K562 (cell line): ENCODE results near the gene ODF4. TPM values are rescaled to one million over a fixed set of nuclear protein-coding genes. Genes with fewer than 3 reads are reported as not detected.
A peak's percentile ranks its signal among the peaks of the same experiment; 100 is the strongest.

Experiments
- ATAC-seq: fragments of 200-7000 bp; cut with Tn5 transposase; 3 replicates; pipeline ENCODE4 v1.9.1; 2020; ENCODE audit warnings: moderate library complexity
- BruUV-seq: library from RNA; stranded (reverse); fragments of 400-500 nt; replicated peaks from 2 replicates; lab custom pipeline; 2021; lab: Mats Ljungman, UMichigan
- CTCF ChIA-PET: fragments of 300-600 bp; formaldehyde crosslinking; extraction: SDS; loops from one replicate; lab custom pipeline; 2021; ENCODE audit warnings: low intra/inter-chr PET ratio; lab: Yijun Ruan, JAX
- POLR2A ChIA-PET: fragments of 300-600, 350-650 bp; sonication (Branson Sonifier 250); formaldehyde crosslinking; extraction: SDS; loops from one replicate; lab custom pipeline; 2021; ENCODE audit warnings: antibody characterized with exemption, inconsistent platforms; lab: Yijun Ruan, JAX
- DNase-seq, 4 experiments: peaks; one replicate each; pipeline versions ENCODE4 v3.0.0 to v3.0.0-alpha.2; 2011 to 2018; ENCODE audit warnings: low spot score in 3 of 4, mixed read lengths in 3 of 4; ENCODE audit errors: extremely low read depth in 1 of 4
- FAIRE-seq: peaks from 2 replicates; lab custom pipeline; 2011; peaks lifted over from hg19 to GRCh38; lab: Jason Lieb, UNC
- H2AFZ ChIP-seq: 2 replicates; pipeline ENCODE4 v1.6.0; 2011; ENCODE audit warnings: low read depth, low read length, control low read depth, inconsistent platforms
- H3K27ac ChIP-seq: fragments of 200-600 bp; 3 replicates; pipeline ENCODE4 v1.8.0; 2011; ENCODE audit warnings: low read depth, mild to moderate bottlenecking, control low read depth, inconsistent platforms, low read length, moderate library complexity, mixed read lengths; ENCODE audit errors: extremely low read depth
- H3K27me3 ChIP-seq, 2 experiments: fragments of 300-600 bp in 1 of 2; 2 replicates in 1 of 2; 3 replicates in 1 of 2; pipeline versions ENCODE4 v1.6.0 to v1.8.0; 2011; ENCODE audit warnings: inconsistent platforms in 2 of 2, low read length in 2 of 2, mild to moderate bottlenecking in 1 of 2, mixed read lengths in 1 of 2, moderate library complexity in 1 of 2; ENCODE audit not compliant: control insufficient read depth in 2 of 2, insufficient read depth in 2 of 2
- H3K36me3 ChIP-seq: fragments of 300-600 bp; 3 replicates; pipeline ENCODE4 v1.8.0; 2011; ENCODE audit warnings: mild to moderate bottlenecking, low read length, inconsistent platforms; ENCODE audit not compliant: control insufficient read depth, insufficient read depth
- H3K4me1 ChIP-seq, 2 experiments: fragments of 200-600 bp in 1 of 2; replicated peaks in 1 of 2; 2 replicates in 1 of 2; 3 replicates in 1 of 2; pipeline versions ENCODE4 v1.5.1 to v1.8.0; 2011; ENCODE audit warnings: inconsistent platforms in 2 of 2, low read length in 2 of 2, mild to moderate bottlenecking in 1 of 2, mixed read lengths in 1 of 2, moderate library complexity in 1 of 2; ENCODE audit not compliant: control insufficient read depth in 2 of 2, insufficient read depth in 2 of 2
- H3K4me2 ChIP-seq: 2 replicates; pipeline ENCODE4 v1.6.1; 2011; ENCODE audit warnings: low read length, control low read depth, inconsistent platforms, mixed read lengths; ENCODE audit not compliant: insufficient read depth
- H3K4me3 ChIP-seq: fragments of 200-600 bp; sonication (generic), shearing (Covaris generic); 2 replicates; pipeline ENCODE4 v1.5.1; 2016; ENCODE audit warnings: control low read depth, inconsistent platforms
- H3K79me2 ChIP-seq: fragments of 200-600 bp; 3 replicates; pipeline ENCODE4 v1.8.0; 2011; ENCODE audit warnings: low read length, inconsistent platforms; ENCODE audit not compliant: control insufficient read depth, insufficient read depth
- H3K9ac ChIP-seq, 2 experiments: 2 replicates each; pipeline versions ENCODE4 v1.6.0 to v1.6.1; 2011; ENCODE audit warnings: low read depth in 2 of 2, low read length in 2 of 2, control low read depth in 1 of 2, inconsistent platforms in 1 of 2, mild to moderate bottlenecking in 1 of 2, mixed read lengths in 1 of 2; ENCODE audit not compliant: insufficient read depth in 1 of 2
- H3K9me1 ChIP-seq: one replicate; pipeline ENCODE4 v1.6.0; 2011; ENCODE audit warnings: inconsistent platforms, mild to moderate bottlenecking, low read length, moderate library complexity; ENCODE audit not compliant: control insufficient read depth, insufficient read depth
- H3K9me3 ChIP-seq: replicated peaks from 2 replicates; pipeline ENCODE4 v1.5.1; 2011; ENCODE audit warnings: low read depth, low read length, inconsistent platforms; ENCODE audit not compliant: control insufficient read depth, insufficient read depth
- H4K20me1 ChIP-seq: replicated peaks from 2 replicates; pipeline ENCODE4 v1.6.1; 2011; ENCODE audit warnings: low read length, inconsistent platforms, mixed read lengths; ENCODE audit not compliant: control insufficient read depth, insufficient read depth
- BCOR ChIP-seq: fragments of 450-650 bp; IDR thresholded peaks from 2 replicates; pipeline ENCODE4 v1.6.1; 2016
- BHLHE40 ChIP-seq: IDR thresholded peaks from 2 replicates; pipeline ENCODE4 v1.6.1; 2011; ENCODE audit warnings: low read length, improper control_type of control experiment
- CTCF ChIP-seq, 3 experiments: IDR thresholded peaks in 2 of 3; conservative IDR thresholded peaks in 1 of 3; 2 replicates each; pipeline ENCODE4 v1.5.1; 2011 to 2012; ENCODE audit warnings: low read length in 3 of 3, mild to moderate bottlenecking in 3 of 3, control low read depth in 2 of 3, improper control_type of control experiment in 1 of 3, inconsistent platforms in 1 of 3, low read depth in 1 of 3, mixed read lengths in 1 of 3, moderate library complexity in 1 of 3; ENCODE audit not compliant: insufficient read depth in 2 of 3
- HES1 ChIP-seq: fragments of 450-650 bp; IDR thresholded peaks from 2 replicates; pipeline ENCODE4 v1.6.1; 2016; ENCODE audit warnings: low read depth, mild to moderate bottlenecking, moderate library complexity
- KLF1 ChIP-seq: fragments of 450-650 bp; IDR thresholded peaks from 2 replicates; pipeline ENCODE4 v1.6.1; 2016; ENCODE audit warnings: missing genetic modification characterization, missing compliant biosample characterization
- KLF6 ChIP-seq: fragments of 250-450 bp; sonication (Bioruptor Pico); IDR thresholded peaks from 2 replicates; pipeline ENCODE4 v1.4.0; 2020; ENCODE audit warnings: mild to moderate bottlenecking, moderate library complexity, borderline replicate concordance
- NKRF ChIP-seq: fragments of 450-650 bp; IDR thresholded peaks from 2 replicates; pipeline ENCODE4 v1.6.1; 2016; ENCODE audit warnings: borderline replicate concordance
- ZMIZ1 ChIP-seq, 2 experiments: fragments of 150-350 bp in 1 of 2; IDR thresholded peaks; 2 replicates each; pipeline ENCODE4 v1.6.1; 2012 to 2016; ENCODE audit warnings: low read depth in 2 of 2, low read length in 2 of 2, mild to moderate bottlenecking in 1 of 2, moderate library complexity in 1 of 2
- ZNF592 ChIP-seq: fragments of 450-650 bp; IDR thresholded peaks from 2 replicates; pipeline ENCODE4 v1.6.1; 2017; ENCODE audit warnings: antibody characterized with exemption, mild to moderate bottlenecking
- WGBS: fragments of 100-300 bp; shearing (Covaris generic); methylation state at CpG from one replicate; pipeline ENCODE4 v1.1.6; 2016; ENCODE audit warnings: low coverage, mixed read lengths; ENCODE audit not compliant: insufficient coverage; ENCODE audit errors: missing lambda C conversion rate; 5-methylcytosine and 5-hydroxymethylcytosine counted together
- in situ Hi-C: fragments of 300-500 bp; cut with MboI; formaldehyde crosslinking; loops from 4 replicates; pipeline ENCODE4 v1.15.0; 2018; ENCODE audit warnings: inconsistent platforms, mixed read lengths
- intact Hi-C: fragments of 100-400 bp; cut with micrococcal nuclease; formaldehyde crosslinking; loops from 2 replicates; pipeline ENCODE4 v1.14.2; 2022
- polyA plus RNA-seq, 8 experiments: library from polyadenylated mRNA; depleted of rRNA in 4 of 8; stranded (reverse) in 5 of 8; unstranded in 3 of 8; fragments of >200 nt; fragmentation: Nextera tagmentation in 2 of 8; fragmentation: Illumina TruSeq in 1 of 8; extraction: Ambion mirVana in 2 of 8; extraction: Trizol in 1 of 8; gene quantifications; 2 replicates each; pipeline versions ENCODE4 v1.2.1 to v1.2.3, GENCODE V29; 2011 to 2014; ENCODE audit warnings: inconsistent platforms in 1 of 8, missing spikeins in 1 of 8
- total RNA-seq, 7 experiments: library from RNA; depleted of rRNA in 6 of 7; stranded (reverse); fragments of >200 nt in 6 of 7; fragmentation: Illumina TruSeq in 2 of 7; extraction: Trizol in 2 of 7; gene quantifications; 2 replicates each; pipeline versions ENCODE4 v1.2.1 to v1.2.3, GENCODE V29; 2011 to 2021; ENCODE audit warnings: low replicate concordance in 1 of 7

ODF4 gene
- total and polyA plus RNA-seq, 9 of the 15 experiments (the other 6 are each of a cell fraction or from before 2014, with no cell fraction given) = not detected

- Histone ChIP-seq H3K27me3 (no peaks in the 10 kb centered on the region), H3K4me2 (no peak overlapping the region), H3K36me3 (no peaks in the 10 kb centered on the region), H3K4me3 (no peak overlapping the region), H3K9me3 (no peaks in the 10 kb centered on the region), H3K4me1 (peaks cover 0 to 16% of the 10 kb centered on the region in 2 experiments; a peak in 3 of 5 replicates), H3K27ac (no peak overlapping the region), H3K9me1 (no peaks in the 10 kb centered on the region), H4K20me1 (no peaks in the 10 kb centered on the region), H3K79me2 (no peaks in the 10 kb centered on the region), H2AFZ (no peak overlapping the region; the same call in 1 of the 2 replicates), H3K9ac (no peak overlapping the region)
- intact Hi-C loops = no loop called here
- FAIRE-seq = no peak
- in situ Hi-C loops = no loop called here
- no TSS peak for BruUV-seq
- ATAC-seq = no peak
- DNase-seq = no peak
- POLR2A ChIA-PET = no interaction called here
- WGBS = 36% methylated on average over 5 of the region's 5 CpGs
- CTCF ChIA-PET = no interaction called here
- TF ChIP-seq ZNF592 (no peak), BCOR (no peak), BHLHE40 (0 out of 2 replicates have a peak, but pooled peaks have one; percentile 36), KLF1 (tag) (no peak), KLF6 (CRISPR knock-in tag) (no peak), NKRF (no peak), HES1 (no peak), CTCF (IDR thresholded peaks at IDR 0.05 in 2 of 3, conservative IDR thresholded peaks at IDR 0.05 in 1 of 3; ENCODE audit: insufficient read depth in 2 of 3, low read depth in 1 of 3, low read length in 3 of 3) (peak in 2 of 3 experiments; percentile 11 to 29; a peak in 1 of 6 replicates), ZMIZ1 (IDR thresholded peaks at IDR 0.05; ENCODE audit: low read depth in 2 of 2, low read length in 2 of 2) (no peak)
These were observed 15.5 kb upstream of the ODF4 start for GRCh38 chr17:8324132-8324531.
